Measurements from ENCODE around the gene BCO2. TPM values are rescaled to one million over a fixed set of nuclear protein-coding genes. Genes with fewer than 3 reads are reported as not detected.

BCO2 gene
- total RNA-seq, 1 donor from 2014 or later, result not detected

DNA sequence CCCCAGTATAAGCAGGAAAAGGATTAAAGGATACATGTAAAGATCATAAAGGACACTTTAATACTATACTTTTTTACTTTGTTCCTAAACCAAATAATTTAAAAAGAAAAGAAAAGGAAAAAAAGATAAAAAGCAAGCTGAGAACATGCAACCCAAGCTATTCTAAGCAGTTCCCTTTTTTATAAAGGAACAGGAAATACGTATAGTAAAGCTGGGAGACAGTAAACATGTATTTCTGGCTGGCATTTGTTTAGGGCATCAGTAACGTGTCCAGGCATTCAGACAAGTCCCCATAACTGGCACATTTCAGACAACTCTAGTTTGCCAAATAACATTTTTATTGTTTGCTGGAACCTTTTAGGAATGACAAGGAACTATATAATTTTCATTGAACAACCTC lies 24.9 kb downstream of the BCO2 start:
- peaks cover 4% of the 10 kb centered on the region for H3K27me3 Mint-ChIP-seq (ENCODE audit: insufficient read depth, low read depth)
- no peaks in the 10 kb centered on the region for H3K4me1 ChIP-seq
- no peak for DNase-seq (ENCODE audit: low spot score)
- no peak overlapping the region for H3K27ac Mint-ChIP-seq
- TF ChIP-seq, protein P1, sequence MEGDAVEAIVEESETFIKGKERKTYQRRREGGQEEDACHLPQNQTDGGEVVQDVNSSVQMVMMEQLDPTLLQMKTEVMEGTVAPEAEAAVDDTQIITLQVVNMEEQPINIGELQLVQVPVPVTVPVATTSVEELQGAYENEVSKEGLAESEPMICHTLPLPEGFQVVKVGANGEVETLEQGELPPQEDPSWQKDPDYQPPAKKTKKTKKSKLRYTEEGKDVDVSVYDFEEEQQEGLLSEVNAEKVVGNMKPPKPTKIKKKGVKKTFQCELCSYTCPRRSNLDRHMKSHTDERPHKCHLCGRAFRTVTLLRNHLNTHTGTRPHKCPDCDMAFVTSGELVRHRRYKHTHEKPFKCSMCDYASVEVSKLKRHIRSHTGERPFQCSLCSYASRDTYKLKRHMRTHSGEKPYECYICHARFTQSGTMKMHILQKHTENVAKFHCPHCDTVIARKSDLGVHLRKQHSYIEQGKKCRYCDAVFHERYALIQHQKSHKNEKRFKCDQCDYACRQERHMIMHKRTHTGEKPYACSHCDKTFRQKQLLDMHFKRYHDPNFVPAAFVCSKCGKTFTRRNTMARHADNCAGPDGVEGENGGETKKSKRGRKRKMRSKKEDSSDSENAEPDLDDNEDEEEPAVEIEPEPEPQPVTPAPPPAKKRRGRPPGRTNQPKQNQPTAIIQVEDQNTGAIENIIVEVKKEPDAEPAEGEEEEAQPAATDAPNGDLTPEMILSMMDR (IDR thresholded peaks at IDR 0.05), result no peak
- TF ChIP-seq EZH2 (IDR thresholded peaks at IDR 0.05) (no peak), EZH2phosphoT487 (IDR thresholded peaks at IDR 0.05) (no peak)
- peaks cover 31% of the 10 kb centered on the region for H3K27me3 ChIP-seq
- H3K9ac ChIP-seq, result no peak overlapping the region
- H3K4me1 Mint-ChIP-seq, result no peaks in the 10 kb centered on the region
- no peaks in the 10 kb centered on the region for H3K9me3 ChIP-seq (ENCODE audit: low read depth)
- no peak overlapping the region for H3K4me3 ChIP-seq
- no peak overlapping the region for H2AFZ ChIP-seq (replicated peaks)
- H3K36me3 ChIP-seq, result no peaks in the 10 kb centered on the region
- no peaks in the 10 kb centered on the region for H4K20me1 ChIP-seq (ENCODE audit: low read depth)
- H3K9me3 Mint-ChIP-seq, result no peaks in the 10 kb centered on the region
- H3K4me3 Mint-ChIP-seq, result no peak overlapping the region
- no peaks in the 10 kb centered on the region for H3K36me3 Mint-ChIP-seq
- no peak overlapping the region for H3K27ac ChIP-seq
- no peaks in the 10 kb centered on the region for H3F3A ChIP-seq (ENCODE audit: low read depth)
- H3K79me2 ChIP-seq (ENCODE audit: low read depth), result no peaks in the 10 kb centered on the region
- no peak overlapping the region for H3K4me2 ChIP-seq

DNA sequence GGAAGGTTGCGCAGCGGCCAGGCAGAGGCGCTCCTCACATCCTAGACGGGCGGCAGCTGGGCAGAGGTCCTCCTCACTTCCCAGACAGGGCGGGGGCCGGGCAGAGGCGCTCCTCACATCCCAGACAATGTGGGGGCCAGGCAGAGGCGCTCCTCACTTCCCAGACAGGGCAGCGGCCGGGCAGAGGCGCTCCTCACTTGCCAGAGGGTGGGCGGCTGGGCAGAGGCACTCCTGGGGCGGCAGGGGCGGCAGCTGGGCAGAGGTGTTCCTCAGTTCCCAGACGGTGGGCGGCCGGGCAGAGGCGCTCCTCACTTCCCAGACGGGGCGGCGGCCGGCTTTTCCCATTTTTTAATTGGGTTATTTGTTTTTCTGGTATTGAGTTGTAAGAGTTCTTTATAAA lies 30.8 kb downstream of the BCO2 start:
- Histone ChIP-seq H3K4me3 (no peak overlapping the region), H3K79me2 (ENCODE audit: low read depth) (no peaks in the 10 kb centered on the region), H3K4me2 (no peak overlapping the region), H3K27ac (no peak overlapping the region), H3K9ac (no peak overlapping the region), H3K36me3 (no peaks in the 10 kb centered on the region), H3K27me3 (peaks cover 28% of the 10 kb centered on the region), H4K20me1 (ENCODE audit: low read depth) (no peaks in the 10 kb centered on the region), H3K4me1 (no peaks in the 10 kb centered on the region), H2AFZ (replicated peaks) (no peak overlapping the region), H3F3A (ENCODE audit: low read depth) (no peaks in the 10 kb centered on the region), H3K9me3 (ENCODE audit: low read depth) (no peaks in the 10 kb centered on the region)
- no peak overlapping the region for H3K4me3 Mint-ChIP-seq
- H3K36me3 Mint-ChIP-seq, result no peaks in the 10 kb centered on the region
- TF ChIP-seq, protein P1 (IDR thresholded peaks at IDR 0.05), result no peak
- TF ChIP-seq EZH2phosphoT487 (IDR thresholded peaks at IDR 0.05) (no peak), EZH2 (IDR thresholded peaks at IDR 0.05) (no peak)
- H3K9me3 Mint-ChIP-seq, result peaks cover 3% of the 10 kb centered on the region
- no peak overlapping the region for H3K27ac Mint-ChIP-seq
- no peak for DNase-seq (ENCODE audit: low spot score)
- H3K27me3 Mint-ChIP-seq (ENCODE audit: insufficient read depth, low read depth), result no peaks in the 10 kb centered on the region
- H3K4me1 Mint-ChIP-seq, result no peaks in the 10 kb centered on the region

DNA sequence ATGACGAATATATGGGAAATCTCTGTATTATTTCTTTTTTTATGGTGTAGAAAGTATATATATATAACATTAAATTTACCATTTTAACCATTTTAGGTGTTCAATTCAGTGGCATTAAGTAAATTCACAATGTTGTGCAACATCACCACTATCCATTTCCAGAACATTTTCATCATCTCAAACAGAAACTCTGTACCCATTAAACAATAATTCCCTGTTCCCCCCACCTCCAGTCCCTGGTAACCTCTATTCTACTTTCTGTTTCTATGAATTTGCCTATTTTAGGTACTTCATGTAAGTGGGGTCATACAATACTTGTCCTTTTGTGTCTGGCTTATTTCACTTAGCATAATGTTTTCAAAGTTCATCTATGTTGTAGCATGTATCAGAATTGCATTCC lies 35.6 kb downstream of the BCO2 start:
- H3K4me3 Mint-ChIP-seq, result no peak overlapping the region
- Histone ChIP-seq H3K9ac (no peak overlapping the region), H3K27ac (no peak overlapping the region), H2AFZ (replicated peaks) (no peak overlapping the region), H3K36me3 (no peaks in the 10 kb centered on the region), H4K20me1 (ENCODE audit: low read depth) (no peaks in the 10 kb centered on the region), H3K4me3 (no peak overlapping the region), H3K9me3 (ENCODE audit: low read depth) (no peaks in the 10 kb centered on the region), H3K79me2 (ENCODE audit: low read depth) (no peaks in the 10 kb centered on the region), H3K4me2 (no peak overlapping the region), H3F3A (ENCODE audit: low read depth) (no peaks in the 10 kb centered on the region), H3K4me1 (no peaks in the 10 kb centered on the region), H3K27me3 (peaks cover 31% of the 10 kb centered on the region)
- H3K27me3 Mint-ChIP-seq (ENCODE audit: insufficient read depth, low read depth), result no peaks in the 10 kb centered on the region
- TF ChIP-seq EZH2 (IDR thresholded peaks at IDR 0.05) (no peak), EZH2phosphoT487 (IDR thresholded peaks at IDR 0.05) (no peak)
- TF ChIP-seq, protein P1 (IDR thresholded peaks at IDR 0.05), result no peak
- H3K4me1 Mint-ChIP-seq, result no peaks in the 10 kb centered on the region
- H3K9me3 Mint-ChIP-seq, result peaks cover 3% of the 10 kb centered on the region
- no peak overlapping the region for H3K27ac Mint-ChIP-seq
- no peak for DNase-seq (ENCODE audit: low spot score)
- H3K36me3 Mint-ChIP-seq, result no peaks in the 10 kb centered on the region
